Immature natural killer cell (primary cell): Measurements from ENCODE around the gene DBN1. TPM values are rescaled to one million over a fixed set of nuclear protein-coding genes. Genes with fewer than 3 reads are reported as not detected.

ENCODE experiments used
- DNase-seq, 3 donors: peaks; one replicate each; pipeline ENCODE4 v3.0.0; 2022; ENCODE audit warnings: mixed read lengths in 1 of 3
- H3K27ac Mint-ChIP-seq, 6 donors: one replicate each; pipeline ENCODE4 v1.8.0; 2020; ENCODE audit warnings: mixed read lengths in 6 of 6, mild to moderate bottlenecking in 5 of 6, inconsistent platforms in 4 of 6, moderate library complexity in 3 of 6
- H3K27me3 Mint-ChIP-seq, 3 donors: one replicate each; pipeline ENCODE4 v1.8.0; 2020 to 2021; ENCODE audit warnings: low read depth in 3 of 3, mild to moderate bottlenecking in 3 of 3, mixed read lengths in 3 of 3, moderate library complexity in 3 of 3, inconsistent platforms in 1 of 3
- H3K36me3 Mint-ChIP-seq, 3 donors: one replicate each; pipeline ENCODE4 v1.8.0; 2020; ENCODE audit warnings: mixed read lengths in 3 of 3, inconsistent platforms in 2 of 3, mild to moderate bottlenecking in 2 of 3
- H3K4me1 Mint-ChIP-seq, 2 donors: one replicate each; pipeline ENCODE4 v1.8.0; 2020; ENCODE audit warnings: inconsistent platforms in 2 of 2, mild to moderate bottlenecking in 2 of 2, mixed read lengths in 2 of 2, moderate library complexity in 1 of 2
- H3K4me3 Mint-ChIP-seq, 5 donors: one replicate each; pipeline ENCODE4 v1.8.0; 2020; ENCODE audit warnings: mild to moderate bottlenecking in 5 of 5, mixed read lengths in 5 of 5, inconsistent platforms in 3 of 5, moderate library complexity in 3 of 5
- H3K9me3 Mint-ChIP-seq, 6 donors: one replicate each; pipeline ENCODE4 v1.8.0; 2020; ENCODE audit warnings: mild to moderate bottlenecking in 6 of 6, mixed read lengths in 6 of 6, inconsistent platforms in 4 of 6, moderate library complexity in 3 of 6
- polyA plus RNA-seq, 3 donors: library from polyadenylated mRNA; unstranded; fragments of 300-500 nt; fragmentation: Illumina TruSeq; gene quantifications; one replicate each; pipeline ENCODE4 v1.2.3, GENCODE V29; 2021

The DBN1 gene
- polyA plus RNA-seq, 3 donors from 2014 or later, result 0.93 to 4.2 (median 2.8) TPM

DNA sequence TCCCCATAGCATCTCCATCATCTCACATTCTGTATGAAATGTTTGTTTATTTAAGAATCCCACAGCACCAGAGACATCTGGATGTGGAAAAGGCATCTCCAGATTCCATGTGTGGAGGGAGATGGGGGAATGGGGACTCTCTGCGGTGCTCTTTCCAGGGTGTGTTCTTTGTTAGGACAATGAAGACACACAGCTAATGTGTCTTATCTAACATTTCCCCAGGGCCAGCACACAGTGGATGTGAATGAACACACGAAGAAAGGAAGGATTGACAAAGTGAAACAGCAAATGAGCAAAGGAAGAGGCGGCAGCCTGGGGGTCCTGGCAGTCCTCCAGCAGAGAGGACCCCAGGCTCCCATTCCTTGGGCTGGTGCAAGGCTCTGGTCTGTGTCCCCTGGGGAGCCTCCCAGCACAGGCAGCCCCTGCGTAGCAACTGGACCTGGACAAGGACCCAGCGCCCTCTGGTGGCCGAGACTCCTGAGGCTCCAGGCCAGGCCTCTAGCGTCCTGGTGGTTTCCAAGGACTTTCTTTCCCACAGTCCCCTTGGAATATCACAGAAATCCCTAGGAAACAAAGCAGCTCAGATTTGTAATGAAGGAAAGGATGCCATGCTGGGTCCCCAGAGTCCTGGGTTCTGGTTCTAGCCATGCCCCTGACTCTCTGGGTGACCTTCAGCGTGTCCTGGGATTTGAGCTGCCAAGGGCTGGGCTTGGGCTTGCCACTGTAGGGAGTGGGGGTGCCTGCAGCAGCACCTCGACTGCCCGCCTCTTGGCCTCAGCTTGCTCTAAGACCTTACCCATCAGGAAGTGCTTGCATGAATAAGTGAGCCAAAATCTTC is 27.5 kb upstream of the DBN1 start:
- no peak overlapping the region for H3K4me3 Mint-ChIP-seq
- H3K9me3 Mint-ChIP-seq, result no peaks in the 10 kb centered on the region
- H3K36me3 Mint-ChIP-seq, result no peaks in the 10 kb centered on the region
- no peak overlapping the region for H3K27ac Mint-ChIP-seq
- H3K4me1 Mint-ChIP-seq, result peaks cover 11 to 19% of the 10 kb centered on the region in 2 donors
- DNase-seq, result peak; percentile 74 to 80 (median 78)
- peaks cover 3 to 10% (median 9%) of the 10 kb centered on the region in 3 donors for H3K27me3 Mint-ChIP-seq

DNA sequence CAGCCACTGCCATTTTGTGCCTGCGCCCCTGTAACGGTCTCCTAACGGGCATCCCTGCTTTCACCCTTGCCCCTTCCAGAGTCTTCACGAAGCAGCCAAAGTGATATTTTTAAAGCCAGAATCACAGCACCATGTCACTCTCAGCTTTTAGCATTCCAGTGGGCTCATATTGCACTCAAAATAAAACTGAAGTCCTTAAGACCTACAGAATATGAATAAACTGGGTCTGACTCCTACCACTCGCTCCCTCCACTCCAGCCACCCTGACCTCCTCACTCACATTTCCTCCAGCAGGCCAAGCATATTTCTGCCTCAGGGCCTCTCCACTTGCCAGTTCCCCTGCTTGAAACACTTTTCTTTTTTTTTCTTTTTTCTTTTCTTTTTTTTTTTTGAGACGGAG is 26.4 kb upstream of the DBN1 start:
- H3K27ac Mint-ChIP-seq, result no peak overlapping the region
- no peaks in the 10 kb centered on the region for H3K9me3 Mint-ChIP-seq
- H3K36me3 Mint-ChIP-seq, result no peaks in the 10 kb centered on the region
- peaks cover 11 to 19% of the 10 kb centered on the region in 2 donors for H3K4me1 Mint-ChIP-seq
- no peak for DNase-seq
- H3K27me3 Mint-ChIP-seq, result peaks cover 3 to 11% (median 10%) of the 10 kb centered on the region in 3 donors
- peak overlapping the region in 3 of 5 donors; percentile 7 to 63 (median 44) for H3K4me3 Mint-ChIP-seq

DNA sequence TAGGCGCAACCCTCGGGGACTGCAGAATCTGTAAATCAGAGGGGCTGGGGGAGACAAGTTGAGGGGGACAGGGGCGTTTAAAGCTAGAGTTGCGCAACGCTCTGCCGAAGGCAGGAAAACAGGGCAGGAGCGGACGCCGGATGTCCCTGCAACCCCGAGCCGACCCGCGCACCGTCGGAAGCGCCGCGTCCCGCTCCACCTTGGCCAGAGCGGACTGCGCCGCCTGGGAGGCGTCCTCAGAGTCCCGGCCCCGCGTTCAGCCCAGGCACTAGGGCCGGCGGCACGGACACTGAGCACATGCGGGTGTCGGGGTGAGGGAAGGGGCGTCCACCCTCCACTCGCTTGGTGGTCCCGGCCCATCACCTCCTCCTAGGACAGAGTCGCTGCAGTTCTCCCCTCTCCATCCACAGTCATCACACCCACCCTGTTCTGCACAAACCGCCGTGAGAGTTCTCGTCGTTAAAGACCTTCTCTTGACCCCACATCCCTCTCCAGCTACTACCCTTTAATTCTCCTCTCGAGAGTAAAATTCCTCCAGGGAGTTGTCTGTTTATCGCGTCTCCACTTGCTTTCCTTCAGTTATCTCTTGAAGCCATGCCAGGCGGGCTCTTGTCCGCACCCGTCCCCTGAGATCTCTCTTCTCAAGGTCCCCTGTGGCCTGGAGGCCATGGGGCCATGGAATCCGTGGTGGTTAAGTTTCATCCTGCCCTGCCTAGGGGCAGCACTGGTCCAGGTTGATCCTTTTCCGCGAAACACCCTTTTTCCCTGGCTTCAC is 24.8 kb upstream of the DBN1 start:
- Mint-ChIP-seq H3K9me3 (no peaks in the 10 kb centered on the region), H3K4me1 (peaks cover 14 to 19% of the 10 kb centered on the region in 2 donors), H3K27me3 (peaks cover 3 to 11% (median 10%) of the 10 kb centered on the region in 3 donors), H3K36me3 (no peaks in the 10 kb centered on the region), H3K27ac (peak overlapping the region in 4 of 6 donors; percentile 10 to 83 (median 59)), H3K4me3 (peak overlapping the region; percentile 80 to 90 (median 83))
- DNase-seq, result no peak

DNA sequence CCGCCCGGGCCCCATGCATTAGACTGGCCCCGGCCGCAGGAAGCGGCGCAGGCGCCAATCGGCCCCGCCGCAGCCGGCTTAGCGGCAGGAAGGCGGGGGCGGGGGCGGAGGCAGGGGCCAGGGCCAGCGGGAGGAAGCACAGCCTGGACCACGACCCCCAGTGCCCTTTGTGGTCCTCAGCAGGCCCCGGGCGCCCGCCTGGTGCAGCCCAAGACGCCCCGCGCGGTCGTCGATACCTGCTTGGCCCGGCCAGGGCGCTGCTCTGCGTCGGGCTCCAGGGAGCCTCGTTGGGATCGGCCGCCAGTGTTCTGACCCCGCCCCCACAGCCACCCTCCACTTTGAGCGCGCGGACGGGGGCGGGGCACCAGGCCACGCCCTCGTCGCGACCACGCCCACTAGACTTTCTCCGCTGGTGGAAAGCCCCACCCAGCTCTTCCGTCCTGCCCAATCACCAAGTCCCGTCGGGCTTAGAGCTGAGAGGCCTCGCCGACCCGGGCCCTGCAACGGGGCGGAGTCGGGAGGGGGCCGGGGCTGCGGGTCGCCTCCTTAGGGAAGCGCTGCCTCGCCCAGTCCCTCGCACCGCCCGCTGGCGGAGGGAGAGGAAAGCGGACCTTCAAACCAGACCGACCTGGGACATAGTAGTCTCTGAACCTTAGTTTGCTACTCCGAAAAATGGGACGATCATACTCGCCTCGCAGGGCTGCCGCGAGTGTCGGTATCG is 24.0 kb upstream of the DBN1 start, which contains the start of gene PDLIM7:
Gene PDLIM7, minus strand, starts transcription at position 313 of the 721 bp plus-strand sequence. CDS start 1,092 bp downstream, outside the sequence.
- Mint-ChIP-seq H3K4me3 (peak within 1 kb of the TSS; percentile 80 to 90 (median 83)), H3K4me1 (peaks cover 14 to 19% of the 10 kb centered on the region in 2 donors), H3K27ac (peak within 1 kb of the TSS in 4 of 6 donors; percentile 10 to 83 (median 59)), H3K9me3 (no peaks in the 10 kb centered on the region), H3K27me3 (peaks cover 3 to 11% (median 10%) of the 10 kb centered on the region in 3 donors), H3K36me3 (no peaks in the 10 kb centered on the region)
- peak; percentile 85 to 91 (median 86) for DNase-seq

DNA sequence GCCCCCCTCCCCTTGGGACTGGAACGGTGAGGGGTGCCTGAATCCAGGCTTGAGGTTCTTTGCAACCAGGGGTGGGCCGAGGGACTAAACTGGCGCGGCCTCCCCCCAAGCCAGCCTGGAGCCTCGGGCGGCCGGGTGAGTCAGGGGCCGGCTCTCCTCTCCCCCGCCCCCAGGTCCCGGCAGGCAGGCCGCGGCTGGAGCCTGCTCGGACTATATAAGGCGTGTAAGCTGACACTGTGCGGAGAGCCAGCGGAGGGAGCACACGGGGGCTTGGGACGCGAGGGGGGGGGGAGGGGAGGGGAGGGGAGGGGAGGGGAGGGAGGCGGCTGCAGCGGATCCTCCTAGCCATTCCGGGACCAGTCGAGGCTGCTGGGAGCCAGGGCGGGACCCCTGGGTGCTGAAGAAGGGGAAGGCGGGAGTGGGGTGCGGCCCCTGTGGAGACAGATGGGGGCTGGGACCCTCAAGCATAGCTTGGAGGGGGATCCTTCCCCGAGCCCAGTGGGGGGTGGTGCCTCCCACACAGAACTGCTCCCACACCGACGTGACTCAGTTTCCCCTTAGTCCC is 23.4 kb upstream of the DBN1 start:
- Mint-ChIP-seq H3K36me3 (no peaks in the 10 kb centered on the region), H3K27me3 (peaks cover 3 to 9% (median 6%) of the 10 kb centered on the region in 3 donors), H3K4me3 (peak overlapping the region in 1 of 5 donors; percentile 26), H3K4me1 (peaks cover 14 to 19% of the 10 kb centered on the region in 2 donors), H3K9me3 (no peaks in the 10 kb centered on the region), H3K27ac (no peak overlapping the region)
- DNase-seq, result no peak

DNA sequence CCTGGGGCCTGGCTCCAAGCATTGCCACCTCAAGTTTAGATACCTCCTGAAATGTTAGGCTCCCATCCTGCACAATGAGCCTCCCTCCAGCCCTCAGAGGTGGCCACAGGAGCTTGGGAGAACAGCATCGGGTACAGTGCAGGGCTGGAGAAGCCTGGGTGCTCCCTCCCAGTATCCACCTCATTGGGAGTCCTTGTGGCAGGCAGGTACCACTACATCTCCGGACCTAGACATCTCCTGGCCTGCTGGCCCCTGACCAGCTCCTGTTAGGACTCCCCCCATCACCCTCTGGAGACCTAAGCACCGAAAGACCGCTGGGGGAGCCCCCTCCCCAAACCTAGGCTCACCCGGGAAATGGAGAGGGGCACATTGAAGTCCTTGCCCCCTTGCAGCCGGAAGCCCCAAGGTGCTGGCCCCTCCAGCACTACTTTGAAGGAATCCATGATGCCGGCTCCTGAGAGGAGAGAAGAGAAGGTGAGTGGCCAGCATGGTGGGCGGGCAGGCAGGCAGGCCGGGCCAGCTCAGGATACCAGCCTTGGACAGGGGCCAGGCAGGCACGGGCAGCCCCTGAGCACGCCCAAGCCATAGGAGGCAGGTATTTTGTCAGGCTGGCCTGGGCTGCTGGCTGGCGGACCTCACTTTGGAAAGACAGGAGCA is 22.8 kb upstream of the DBN1 start:
- no peak overlapping the region for H3K27ac Mint-ChIP-seq
- no peak for DNase-seq
- peaks cover 14 to 19% of the 10 kb centered on the region in 2 donors for H3K4me1 Mint-ChIP-seq
- peaks cover 3 to 9% (median 5%) of the 10 kb centered on the region in 3 donors for H3K27me3 Mint-ChIP-seq
- H3K4me3 Mint-ChIP-seq, result peak overlapping the region in 3 of 5 donors; percentile 26 to 40 (median 38)
- no peaks in the 10 kb centered on the region for H3K9me3 Mint-ChIP-seq
- H3K36me3 Mint-ChIP-seq, result no peaks in the 10 kb centered on the region

DNA sequence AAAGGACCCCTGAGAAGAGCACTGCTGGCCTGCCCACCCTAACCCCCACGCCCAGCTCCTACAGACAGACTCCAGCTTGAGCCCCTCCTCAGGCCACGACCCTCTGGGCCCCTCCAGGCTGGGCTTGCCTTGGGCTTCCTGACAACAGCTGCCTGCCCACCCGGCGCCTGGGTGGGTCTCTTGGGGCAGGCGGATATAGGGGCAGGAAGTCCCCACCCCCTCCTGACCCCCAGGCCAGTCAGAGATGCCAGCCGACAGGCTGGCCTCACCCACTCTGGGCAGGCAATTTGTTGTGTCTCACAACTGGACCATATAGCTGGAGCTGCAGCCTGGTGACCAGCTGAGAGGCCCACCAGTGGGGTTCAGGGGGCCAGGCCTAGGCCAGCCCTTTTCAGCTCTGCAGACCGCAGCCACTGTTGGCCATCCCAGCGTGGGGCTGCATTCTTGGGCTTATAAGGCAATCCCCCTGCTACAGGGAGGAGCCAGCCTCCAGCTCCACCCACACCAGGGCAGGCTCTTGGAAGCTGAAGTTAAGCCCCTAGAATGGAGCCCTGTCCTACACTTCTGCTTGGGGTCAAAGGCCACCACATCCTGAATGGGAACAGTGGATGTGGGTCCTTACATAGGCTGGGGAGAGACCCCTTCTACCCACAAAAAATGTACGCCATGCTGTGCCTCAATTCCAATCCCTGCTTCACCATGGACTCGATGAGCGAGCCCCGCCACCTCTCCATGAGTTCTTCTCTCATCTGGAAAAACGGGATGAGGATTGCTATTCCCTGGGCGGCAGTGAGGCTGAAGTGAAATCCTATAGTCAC is 22.0 kb upstream of the DBN1 start:
- H3K27ac Mint-ChIP-seq, result no peak overlapping the region

DNA sequence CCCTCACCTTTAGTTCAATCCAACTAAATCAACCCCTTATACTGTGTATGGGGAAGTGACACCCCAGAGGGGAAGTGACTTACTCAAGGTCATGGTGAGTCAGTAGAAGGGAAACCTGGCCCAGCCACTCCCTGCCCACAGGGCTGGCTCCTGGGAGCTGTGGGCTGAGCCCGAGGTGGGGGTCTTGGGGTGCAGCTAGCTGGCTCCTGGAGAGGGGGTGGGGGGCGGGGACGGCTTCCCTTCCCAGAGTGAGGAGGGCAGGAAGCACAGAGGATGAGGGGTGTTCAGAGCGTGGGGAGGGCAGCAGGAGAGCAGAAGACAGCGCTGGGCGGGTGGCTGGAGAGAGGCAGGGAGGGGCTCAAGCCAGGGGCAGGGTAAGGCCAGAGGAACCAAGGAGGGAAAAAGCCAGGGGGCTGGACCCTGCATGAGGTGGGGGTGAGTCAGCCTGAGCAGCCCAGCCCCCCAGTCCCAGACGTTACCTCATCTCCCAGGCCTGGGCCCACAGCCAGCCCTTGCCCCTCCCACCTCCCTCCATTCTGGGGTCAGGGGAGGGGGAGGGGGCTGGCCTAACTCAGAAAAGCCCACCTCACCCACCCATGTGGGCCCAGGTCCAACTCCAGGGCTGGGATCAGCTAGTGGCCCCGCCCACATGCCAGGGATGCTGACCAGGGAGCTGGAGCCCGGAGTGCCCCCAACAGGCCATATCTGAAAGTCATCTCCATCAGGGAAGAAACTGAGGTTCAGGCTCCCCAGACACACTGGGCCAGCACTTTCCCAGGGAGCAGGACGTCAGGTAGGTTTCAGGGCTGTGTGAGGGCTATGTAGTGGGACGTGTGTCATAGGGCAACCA is 21.1 kb upstream of the DBN1 start:
- H3K27me3 Mint-ChIP-seq, result peaks cover 0 to 9% (median 4%) of the 10 kb centered on the region in 3 donors
- no peak for DNase-seq
- no peaks in the 10 kb centered on the region for H3K36me3 Mint-ChIP-seq
- H3K4me1 Mint-ChIP-seq, result peaks cover 12 to 15% of the 10 kb centered on the region in 2 donors
- H3K4me3 Mint-ChIP-seq, result no peak overlapping the region
- H3K9me3 Mint-ChIP-seq, result no peaks in the 10 kb centered on the region
- peak overlapping the region in 1 of 6 donors; percentile 51 for H3K27ac Mint-ChIP-seq

More for the DNA sequence above, 22.0 kb upstream of the DBN1 start:
- Mint-ChIP-seq H3K4me3 (peak overlapping the region in 1 of 5 donors; percentile 38), H3K9me3 (no peaks in the 10 kb centered on the region), H3K4me1 (peaks cover 12 to 15% of the 10 kb centered on the region in 2 donors), H3K27me3 (peaks cover 3 to 9% (median 5%) of the 10 kb centered on the region in 3 donors), H3K36me3 (no peaks in the 10 kb centered on the region)
- no peak for DNase-seq

DNA sequence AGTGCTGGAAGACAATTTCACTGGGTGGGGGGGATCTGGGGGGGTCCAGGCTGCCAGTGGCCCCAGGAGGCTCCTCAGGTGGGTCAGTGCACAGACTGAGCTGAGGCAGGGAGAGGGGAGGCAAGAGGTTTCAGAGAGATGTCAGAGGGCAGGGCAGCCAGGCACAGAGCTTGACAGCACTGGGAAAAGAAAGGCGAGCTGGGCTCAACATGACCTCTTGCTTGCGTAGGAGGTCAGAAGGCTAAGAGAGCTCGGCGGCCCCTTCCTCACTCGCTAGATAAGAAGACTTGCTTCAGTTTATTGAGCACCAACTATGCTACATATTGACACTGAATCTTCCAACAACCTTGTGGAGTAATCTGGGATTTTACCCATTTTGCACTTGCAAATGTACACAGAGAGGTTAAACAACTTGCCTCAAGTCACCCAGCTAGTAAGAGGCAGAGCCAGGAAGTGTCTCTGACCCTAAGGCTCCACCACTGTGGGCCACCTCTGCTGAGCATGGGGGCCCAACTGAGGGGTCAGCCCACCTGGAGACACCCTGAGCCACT is 20.4 kb upstream of the DBN1 start:
- peak overlapping the region in 1 of 6 donors; percentile 51 for H3K27ac Mint-ChIP-seq
- peaks cover 0 to 9% (median 4%) of the 10 kb centered on the region in 3 donors for H3K27me3 Mint-ChIP-seq
- no peak overlapping the region for H3K4me3 Mint-ChIP-seq
- no peak for DNase-seq
- no peaks in the 10 kb centered on the region for H3K36me3 Mint-ChIP-seq
- H3K4me1 Mint-ChIP-seq, result peaks cover 11 to 14% of the 10 kb centered on the region in 2 donors
- no peaks in the 10 kb centered on the region for H3K9me3 Mint-ChIP-seq

DNA sequence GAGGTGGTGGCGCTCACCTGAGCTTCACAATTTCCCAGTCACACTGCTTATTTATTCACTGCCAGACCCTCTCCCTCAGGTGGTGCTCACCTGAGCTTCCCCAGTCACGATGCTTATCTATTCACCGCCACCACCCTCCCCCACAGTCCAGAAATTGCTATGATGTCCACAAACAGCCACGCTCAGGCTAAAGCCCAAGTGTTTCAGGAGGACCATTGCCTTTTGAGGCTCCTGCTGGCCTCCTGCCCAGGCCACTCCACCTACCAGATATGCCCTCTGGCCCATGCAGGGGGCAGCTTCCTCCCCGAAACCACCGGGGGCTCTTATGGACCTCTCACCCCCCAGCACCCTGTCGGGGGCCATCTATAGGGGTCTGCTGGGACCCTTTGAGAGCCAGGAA is 19.4 kb upstream of the DBN1 start:
- Mint-ChIP-seq H3K27ac (no peak overlapping the region), H3K36me3 (no peaks in the 10 kb centered on the region), H3K4me1 (peaks cover 3% of the 10 kb centered on the region in 2 donors), H3K27me3 (peaks cover 0 to 2% (median under 1%) of the 10 kb centered on the region in 3 donors), H3K4me3 (no peak overlapping the region), H3K9me3 (no peaks in the 10 kb centered on the region)
- DNase-seq, result no peak
